HG03575 (cell line): ENCODE results near the gene KLF15.

Experiments
- ATAC-seq: cut with Tn5 transposase; IDR thresholded peaks from one replicate; pipeline ENCODE4 v1.9.1; 2021; ENCODE audit not compliant: unreplicated experiment, insufficient number of reproducible peaks, low FRiP score; ENCODE audit errors: extremely low read depth

KLF15 gene

GRCh38 chr3:126351086-126351770, 6.0 kb downstream of the KLF15 start:
- ATAC-seq = no peak

DNA sequence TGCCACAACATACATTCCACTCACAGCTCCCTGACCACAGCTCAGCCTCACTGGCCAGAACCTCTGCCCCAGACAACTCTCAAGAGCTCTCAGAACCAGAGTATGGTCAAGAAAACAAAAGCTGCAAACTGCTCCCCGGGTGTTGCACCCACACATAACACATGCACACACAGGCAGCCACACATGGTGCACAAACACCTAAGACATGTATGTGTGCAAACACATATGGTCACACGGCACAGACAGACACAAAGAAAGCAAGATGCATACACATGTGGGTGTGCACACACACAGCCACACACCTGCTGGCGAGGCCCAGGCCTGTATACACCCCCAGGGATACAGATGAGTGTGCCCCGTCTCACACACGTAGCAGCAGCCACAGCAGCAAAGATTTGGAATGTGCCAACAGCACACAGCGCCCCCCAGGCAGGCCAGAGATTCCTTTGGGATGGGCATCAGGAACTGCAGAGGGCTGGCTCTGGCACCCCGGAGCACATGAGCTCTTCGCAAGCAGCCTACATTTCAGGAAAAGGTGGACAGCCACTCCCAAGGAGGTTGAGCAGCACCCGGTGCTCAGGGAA, 6.6 kb downstream of the KLF15 start:
- ATAC-seq = no peak

- no peak for ATAC-seq
Measured at GRCh38 chr3:126349611-126350501, 7.4 kb downstream of the KLF15 start.

- no peak for ATAC-seq
Measured at GRCh38 chr3:126349071-126349470, 8.1 kb downstream of the KLF15 start.

- ATAC-seq = no peak
Measured at GRCh38 chr3:126348308-126348920, 8.8 kb downstream of the KLF15 start.

DNA sequence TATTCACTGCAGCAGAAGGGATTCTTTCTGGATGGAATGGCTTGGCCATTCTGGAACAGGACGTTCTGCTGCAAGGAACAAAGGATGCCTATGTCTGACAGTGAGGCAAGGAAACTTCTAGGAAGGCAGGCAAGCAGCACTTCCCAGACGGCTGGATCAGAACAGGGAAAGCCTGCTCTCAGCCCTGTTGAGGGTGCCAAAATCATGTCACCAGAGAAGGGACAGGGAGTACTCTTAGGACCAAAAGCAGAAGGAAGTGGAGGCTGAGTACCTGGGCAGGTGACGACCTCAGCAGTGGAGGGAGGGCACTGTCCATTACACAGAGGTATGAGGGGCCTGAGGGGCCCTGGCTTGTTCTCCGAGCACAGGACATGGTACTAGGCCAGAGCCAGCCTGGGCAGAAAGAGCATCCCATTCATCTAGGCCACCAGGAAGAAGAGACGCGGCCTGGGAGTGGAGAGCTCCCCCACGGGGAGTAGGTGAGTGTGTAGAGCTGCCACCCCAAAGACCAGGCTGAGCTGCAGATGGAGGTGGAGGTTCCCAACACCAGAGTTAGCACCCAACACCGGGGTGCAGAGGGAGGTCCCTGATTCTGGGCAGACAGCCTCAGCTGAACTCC, 9.6 kb downstream of the KLF15 start:
- ATAC-seq = no peak

- ATAC-seq = no peak
Measured at GRCh38 chr3:126346466-126346865, 10.7 kb downstream of the KLF15 start.

DNA sequence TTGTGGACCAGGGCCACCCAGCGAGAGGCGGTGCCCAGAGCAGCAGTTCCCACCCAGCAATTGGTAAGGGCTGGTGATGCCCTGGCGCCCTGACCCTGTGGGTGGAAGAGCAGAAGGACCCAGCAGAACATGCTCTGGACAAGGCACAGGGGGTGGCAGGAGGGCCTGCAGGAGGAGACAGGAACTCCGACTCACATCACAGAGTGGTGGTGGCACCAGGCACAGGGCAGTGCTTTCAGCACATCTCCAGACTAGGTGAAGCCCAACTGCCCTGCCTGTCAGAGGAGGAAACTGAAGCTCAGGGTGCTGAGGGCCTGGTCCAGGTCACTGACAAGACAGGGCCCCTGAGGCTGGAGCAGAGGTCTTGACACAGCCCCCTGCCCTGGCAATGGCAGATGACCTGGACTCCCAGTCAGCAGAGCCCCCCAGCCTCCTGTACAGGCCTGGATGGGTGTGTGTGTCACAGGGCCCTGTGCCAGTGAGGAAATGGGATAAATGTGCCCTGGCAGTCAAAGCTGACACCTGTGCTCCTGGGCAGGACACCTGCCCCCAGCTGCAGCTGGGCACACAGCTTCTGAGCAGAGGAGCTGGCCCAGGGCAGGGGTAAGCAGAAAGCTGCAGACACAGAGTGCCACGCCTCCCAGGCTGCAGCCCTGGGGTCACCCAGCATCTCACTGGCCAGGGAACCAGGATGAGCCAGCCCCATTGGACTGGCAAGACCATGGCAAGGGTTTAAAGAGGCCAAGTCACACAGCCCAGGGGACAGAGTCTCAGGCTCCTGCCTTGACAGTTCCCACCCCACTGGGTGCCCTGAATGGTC, 11.4 kb downstream of the KLF15 start:
- ATAC-seq = no peak

DNA sequence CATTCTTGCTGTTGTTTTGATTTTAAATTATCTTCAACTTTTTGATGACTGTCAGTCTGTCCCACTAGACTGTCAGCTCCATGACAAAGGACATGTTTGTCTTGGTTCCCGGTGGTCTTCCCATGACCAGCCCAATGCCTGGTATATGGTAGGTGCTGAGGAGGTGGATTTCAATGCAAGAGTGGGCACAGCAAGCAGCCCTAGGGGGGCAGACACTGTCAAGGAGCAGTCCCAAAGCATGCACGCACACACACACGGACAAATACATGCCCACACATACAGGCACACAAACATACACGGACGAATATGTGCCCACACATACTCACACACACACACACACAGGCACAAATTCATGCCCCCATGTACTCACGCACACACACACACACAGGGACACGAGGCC, 12.0 kb downstream of the KLF15 start:
- ATAC-seq = no peak

DNA sequence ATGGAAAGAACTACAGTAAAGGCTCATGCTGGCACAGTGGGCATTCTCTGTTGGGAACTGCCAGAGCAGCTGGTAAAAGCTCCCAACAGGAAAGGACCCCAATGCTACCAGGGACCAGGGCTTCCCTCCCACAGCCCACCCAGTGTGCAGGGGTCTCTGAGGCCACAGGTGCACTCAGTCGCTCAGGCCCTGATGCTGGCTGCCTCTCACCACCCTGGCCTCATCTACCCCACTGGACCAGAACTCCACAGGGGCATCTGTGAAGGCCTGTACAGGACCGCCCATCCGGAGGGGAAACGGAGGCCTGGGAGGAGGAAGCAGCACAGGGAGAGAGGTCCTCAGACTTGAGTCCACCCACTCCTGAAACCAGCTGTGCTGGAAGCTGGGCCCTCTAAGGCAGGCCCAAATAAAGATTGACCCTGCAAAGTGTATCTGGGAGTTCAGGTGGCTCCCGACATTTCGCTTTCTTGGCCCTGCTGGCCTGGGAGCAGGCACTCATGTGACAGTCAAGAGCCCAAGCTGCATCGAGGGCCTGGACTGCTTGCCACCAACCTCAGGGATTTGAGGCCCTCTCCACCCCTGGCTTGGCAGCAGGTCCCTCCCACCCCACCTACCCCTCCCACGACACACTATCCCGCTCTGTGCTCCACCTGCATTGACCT, 12.7 kb downstream of the KLF15 start:
- no peak for ATAC-seq

- no peak for ATAC-seq
Measured at GRCh38 chr3:126343649-126344035, 13.6 kb downstream of the KLF15 start.

- no peak for ATAC-seq
Measured at GRCh38 chr3:126342991-126343648, 14.1 kb downstream of the KLF15 start.

- no peak for ATAC-seq
Measured at GRCh38 chr3:126342211-126342610, 15.0 kb downstream of the KLF15 start.

DNA sequence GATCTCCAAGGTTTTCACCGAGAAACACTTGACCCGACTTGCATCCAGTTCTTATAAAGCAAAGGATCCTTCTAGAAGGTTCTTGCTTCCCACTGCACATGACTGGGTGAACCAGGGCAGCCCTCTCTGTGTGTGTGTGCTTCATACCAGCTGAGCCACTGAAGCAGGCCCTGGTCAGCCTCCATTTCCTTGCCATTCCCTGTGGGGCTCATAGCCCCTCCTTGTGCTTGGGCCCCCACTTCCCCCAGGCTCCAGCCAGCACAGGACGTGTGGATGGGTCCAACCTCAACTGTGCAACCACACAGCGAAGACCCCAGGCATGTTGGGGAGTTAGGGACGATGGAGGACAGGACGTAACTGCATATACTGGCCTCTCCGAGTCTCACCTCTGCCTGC, 15.5 kb downstream of the KLF15 start:
- no peak for ATAC-seq

DNA sequence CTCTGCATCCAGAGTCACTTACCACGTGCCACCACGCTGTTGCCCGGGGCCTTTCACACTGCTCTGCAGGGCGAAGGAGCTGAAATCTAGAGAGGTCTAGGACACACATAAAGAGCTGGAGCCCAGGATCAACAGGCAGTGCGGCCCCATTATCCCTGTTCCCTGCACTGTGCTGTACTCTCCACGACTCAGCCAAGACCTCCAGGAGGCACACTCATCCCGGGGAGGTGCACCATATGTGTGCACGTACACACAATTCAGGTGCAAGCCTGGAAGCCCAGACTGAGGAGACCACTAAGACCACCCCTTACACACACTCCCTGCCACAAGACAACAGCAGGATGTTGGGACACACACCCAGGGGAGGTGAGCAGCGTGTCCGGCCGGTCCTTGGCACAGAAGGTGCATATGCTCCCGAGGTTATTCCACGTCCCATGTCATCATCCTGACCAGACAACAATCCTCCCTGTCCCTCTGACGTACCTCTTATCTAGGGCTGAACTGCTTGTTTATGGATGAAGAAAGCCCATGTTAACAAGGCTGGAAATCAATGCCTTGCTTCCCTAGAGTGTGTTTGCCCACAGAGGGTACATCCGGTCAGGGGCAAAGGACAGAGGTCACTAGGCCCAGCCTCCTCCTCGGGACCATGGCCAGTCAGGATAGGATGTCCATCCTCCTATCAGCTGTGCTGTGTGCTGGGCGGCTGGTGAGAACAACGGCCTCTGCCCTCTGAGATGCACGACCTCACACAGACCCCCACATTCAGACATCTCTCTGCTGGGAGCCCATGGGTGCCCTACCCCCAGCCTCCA, 16.1 kb downstream of the KLF15 start:
- ATAC-seq = no peak

GRCh38 chr3:126340596-126340942, 16.6 kb downstream of the KLF15 start:
- no peak for ATAC-seq

DNA sequence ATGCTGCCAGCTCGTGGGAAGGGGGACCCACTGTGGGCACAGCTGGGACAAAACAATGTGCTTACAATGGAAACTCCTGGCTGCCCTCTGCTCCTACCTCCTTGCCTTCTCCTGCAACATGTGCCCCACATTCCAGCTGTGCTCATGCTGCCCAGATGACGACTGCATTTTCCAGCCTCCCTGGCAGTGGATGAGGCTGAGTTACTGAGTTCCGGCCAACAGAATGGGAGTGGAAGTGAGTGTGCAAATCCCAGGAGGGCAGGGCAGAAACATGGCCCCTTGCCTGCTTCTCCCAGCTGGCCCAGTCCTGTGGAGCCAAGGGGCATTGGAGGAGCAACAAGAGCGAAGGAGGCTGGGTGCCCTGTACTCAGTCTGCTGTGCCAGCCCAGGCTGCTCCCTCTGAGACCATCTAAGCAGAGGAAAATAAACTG, 17.1 kb downstream of the KLF15 start:
- no peak for ATAC-seq
